Hematopoietic multipotent progenitor cell treated with erythropoietin and hydrocortisone succinate and interleukin-3 and kit ligand, for 8 days (in vitro differentiated cells): ENCODE results near the gene C1orf56.

Source experiments
- DNase-seq: peaks from one replicate; pipeline ENCODE4 v3.0.0-alpha.2; 2015

The C1orf56 gene

GRCh38 chr1:151026460-151026859, 21.1 kb upstream of the C1orf56 start:
- DNase-seq, result no peak

GRCh38 chr1:151032164-151032563, 15.4 kb upstream of the C1orf56 start:
- DNase-seq, result no peak

- DNase-seq, result no peak
Observed at GRCh38 chr1:151035167-151035566, 12.4 kb upstream of the C1orf56 start.

- DNase-seq, result no peak
Observed at GRCh38 chr1:151036356-151036755, 11.2 kb upstream of the C1orf56 start, which contains the start of gene BNIPL. BNIPL (plus strand) TSS chr1:151036586; CDS start chr1:151036726, 140 bp downstream.

GRCh38 chr1:151037032-151037431, 10.5 kb upstream of the C1orf56 start:
- DNase-seq, result no peak

- peak; percentile 63 for DNase-seq
Observed at GRCh38 chr1:151039521-151039920, 8.0 kb upstream of the C1orf56 start.

- no peak for DNase-seq
Observed at GRCh38 chr1:151043163-151043562, 4.4 kb upstream of the C1orf56 start.

- peak; percentile 87 for DNase-seq
Observed at GRCh38 chr1:151047925-151048644, 534 bp downstream of the C1orf56 start.

GRCh38 chr1:151048645-151049032, 1.1 kb downstream of the C1orf56 start:
- DNase-seq, result no peak

GRCh38 chr1:151049458-151049857, 1.9 kb downstream of the C1orf56 start:
- no peak for DNase-seq

- DNase-seq, result no peak
Observed at GRCh38 chr1:151050051-151050688, 2.6 kb downstream of the C1orf56 start.

GRCh38 chr1:151051356-151052009, 3.9 kb downstream of the C1orf56 start:
- no peak for DNase-seq

- peak; percentile 85 for DNase-seq
Observed at GRCh38 chr1:151054971-151055547, 7.5 kb downstream of the C1orf56 start.

- no peak for DNase-seq
Observed at GRCh38 chr1:151055581-151055980, 8.0 kb downstream of the C1orf56 start.

GRCh38 chr1:151056149-151056548, 8.6 kb downstream of the C1orf56 start:
- peak; percentile 59 for DNase-seq

- no peak for DNase-seq
Observed at GRCh38 chr1:151058692-151059091, 11.1 kb downstream of the C1orf56 start.

- DNase-seq, result peak; percentile 85
Observed at GRCh38 chr1:151059109-151060006, 11.8 kb downstream of the C1orf56 start, which contains the start of gene CDC42SE1. CDC42SE1 (minus strand) TSS chr1:151059622; CDS start chr1:151055730, 3,892 bp downstream.

GRCh38 chr1:151060007-151060656, 12.6 kb downstream of the C1orf56 start, which contains the start of gene MLLT11:
MLLT11 (plus strand) TSS chr1:151060397; CDS start chr1:151067225, 6,828 bp downstream.
- peak; percentile 59 for DNase-seq

GRCh38 chr1:151060657-151061421, 13.3 kb downstream of the C1orf56 start:
- no peak for DNase-seq

GRCh38 chr1:151061704-151062103, 14.2 kb downstream of the C1orf56 start:
- no peak for DNase-seq
